Panc1 (cell line): Measurements from ENCODE around the gene GRK7. TPM values are rescaled to one million over a fixed set of nuclear protein-coding genes. Genes with fewer than 3 reads are reported as not detected.

Experiments used
- ATAC-seq: fragments of 200-7000 bp; cut with Tn5 transposase; 2 replicates; pipeline ENCODE4 v1.9.1; 2020; ENCODE audit warnings: mild to moderate bottlenecking, moderate library complexity
- BruUV-seq: library from RNA; stranded (reverse); fragments of 400-500 nt; replicated peaks from 2 replicates; lab custom pipeline; 2021; lab: Mats Ljungman, UMichigan
- CTCF ChIA-PET: fragments of 300-600 bp; sonication (Branson Sonifier 250); formaldehyde crosslinking; loops from one replicate; lab custom pipeline; 2022; ENCODE audit warnings: antibody characterized with exemption; lab: Charles Lee
- POLR2A ChIA-PET: fragments of 300-600 bp; sonication (Branson Sonifier 250); formaldehyde crosslinking; loops from one replicate; lab custom pipeline; 2022; ENCODE audit warnings: antibody characterized with exemption; lab: Charles Lee
- DNase-seq: peaks from one replicate; pipeline ENCODE4 v3.0.0-alpha.2; 2010; ENCODE audit warnings: low read depth, low spot score
- H3K27ac ChIP-seq: 2 replicates; pipeline ENCODE4 v1.5.1; 2011; ENCODE audit warnings: mild to moderate bottlenecking, low read length, inconsistent platforms
- H3K27me3 ChIP-seq: fragments of 200-500 bp; sonication (Bioruptor generic); 2 replicates; pipeline ENCODE4 v1.6.0; 2014; ENCODE audit warnings: low read length, inconsistent platforms; ENCODE audit not compliant: control insufficient read depth, insufficient read depth
- H3K36me3 ChIP-seq: fragments of 200-500 bp; sonication (Bioruptor generic); 2 replicates; pipeline ENCODE4 v1.5.1; 2014; ENCODE audit warnings: inconsistent platforms, mild to moderate bottlenecking, low read length, moderate library complexity; ENCODE audit not compliant: control insufficient read depth, insufficient read depth
- H3K4me1 ChIP-seq: 2 replicates; pipeline ENCODE4 v1.5.1; 2011; ENCODE audit warnings: inconsistent platforms, mild to moderate bottlenecking, low read length, moderate library complexity; ENCODE audit not compliant: control insufficient read depth, insufficient read depth
- H3K4me3 ChIP-seq, 2 experiments: 2 replicates each; pipeline ENCODE4 v1.5.1; 2011 to 2012; ENCODE audit warnings: low read depth in 2 of 2, low read length in 2 of 2, mild to moderate bottlenecking in 2 of 2, inconsistent platforms in 1 of 2, moderate library complexity in 1 of 2
- H3K9me3 ChIP-seq: fragments of 200-500 bp; sonication (Bioruptor generic); 2 replicates; pipeline ENCODE4 v1.5.1; 2014; ENCODE audit warnings: low read depth, mild to moderate bottlenecking, inconsistent platforms, low read length, moderate library complexity; ENCODE audit not compliant: control insufficient read depth, insufficient read depth
- POLR2AphosphoS5 ChIP-seq: IDR thresholded peaks from 2 replicates; pipeline ENCODE4 v1.6.1; 2012; ENCODE audit warnings: mild to moderate bottlenecking, low read depth, low read length, moderate library complexity
- SIN3A ChIP-seq: IDR thresholded peaks from 2 replicates; pipeline ENCODE4 v1.6.1; 2012; ENCODE audit warnings: low read depth, mild to moderate bottlenecking, low read length, moderate library complexity, borderline replicate concordance; ENCODE audit not compliant: insufficient read depth
- TCF7L2 ChIP-seq: IDR thresholded peaks from 2 replicates; pipeline ENCODE4 v1.6.1; 2011; ENCODE audit warnings: mild to moderate bottlenecking, low read depth, low read length, inconsistent platforms
- in situ Hi-C: cut with HindIII; loops from 2 replicates; pipeline ENCODE4 v1.10.0; 2016; ENCODE audit warnings: low sequenced_read_pairs, low pct_unique_long_range_greater_than_20kb
- intact Hi-C: fragments of 100-400 bp; cut with micrococcal nuclease; formaldehyde crosslinking; loops from one replicate; pipeline ENCODE4 v1.10.0; 2022; ENCODE audit not compliant: unreplicated experiment
- total RNA-seq: library from RNA; stranded (reverse); gene quantifications from one replicate; pipeline ENCODE4 v1.2.1, GENCODE V29; 2021; ENCODE audit not compliant: unreplicated experiment
- TF ChIP-seq, protein P1 (sequence below), 2 experiments: IDR thresholded peaks; 2 replicates each; pipeline ENCODE4 v1.6.1; 2011 to 2012; ENCODE audit warnings: low read depth in 2 of 2, control low read depth in 1 of 2, low read length in 1 of 2, mild to moderate bottlenecking in 1 of 2, moderate library complexity in 1 of 2; ENCODE audit not compliant: insufficient read depth in 1 of 2
- TF ChIP-seq, protein P2 (sequence below): fragments of 450-650 bp; IDR thresholded peaks from 2 replicates; pipeline ENCODE4 v1.5.1; 2017; ENCODE audit warnings: mild to moderate bottlenecking

GRK7 gene
- total RNA-seq, 1 experiment from 2014 or later, result 0.10 TPM

DNA sequence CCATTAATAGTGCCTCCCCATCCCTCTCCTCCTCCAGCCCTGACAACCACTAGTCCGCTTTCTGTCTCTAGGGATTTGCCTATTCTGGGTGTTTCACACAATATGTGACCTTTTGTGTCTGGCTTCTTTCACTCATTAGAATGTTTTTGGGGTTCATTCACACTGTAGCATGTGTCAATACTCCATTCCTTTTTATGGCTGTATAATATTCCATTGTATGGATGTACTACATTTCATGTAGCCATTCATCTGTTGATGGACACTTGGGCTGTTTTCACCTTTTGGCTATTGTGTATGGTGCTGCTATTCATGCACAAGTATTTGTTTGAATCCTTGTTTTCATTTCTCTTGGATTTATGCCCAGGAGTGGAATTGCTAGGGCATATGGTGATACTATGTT is 16.5 kb downstream of the GRK7 start:
- Histone ChIP-seq H3K4me1 (no peaks in the 10 kb centered on the region), H3K27ac (no peak overlapping the region), H3K36me3 (no peaks in the 10 kb centered on the region), H3K4me3 (no peak overlapping the region), H3K9me3 (no peaks in the 10 kb centered on the region), H3K27me3 (no peaks in the 10 kb centered on the region)
- in situ Hi-C loops, result no loop called here
- no TSS peak for BruUV-seq
- CTCF ChIA-PET, result no interaction called here
- intact Hi-C loops, result no loop called here
- TF ChIP-seq, protein P1, sequence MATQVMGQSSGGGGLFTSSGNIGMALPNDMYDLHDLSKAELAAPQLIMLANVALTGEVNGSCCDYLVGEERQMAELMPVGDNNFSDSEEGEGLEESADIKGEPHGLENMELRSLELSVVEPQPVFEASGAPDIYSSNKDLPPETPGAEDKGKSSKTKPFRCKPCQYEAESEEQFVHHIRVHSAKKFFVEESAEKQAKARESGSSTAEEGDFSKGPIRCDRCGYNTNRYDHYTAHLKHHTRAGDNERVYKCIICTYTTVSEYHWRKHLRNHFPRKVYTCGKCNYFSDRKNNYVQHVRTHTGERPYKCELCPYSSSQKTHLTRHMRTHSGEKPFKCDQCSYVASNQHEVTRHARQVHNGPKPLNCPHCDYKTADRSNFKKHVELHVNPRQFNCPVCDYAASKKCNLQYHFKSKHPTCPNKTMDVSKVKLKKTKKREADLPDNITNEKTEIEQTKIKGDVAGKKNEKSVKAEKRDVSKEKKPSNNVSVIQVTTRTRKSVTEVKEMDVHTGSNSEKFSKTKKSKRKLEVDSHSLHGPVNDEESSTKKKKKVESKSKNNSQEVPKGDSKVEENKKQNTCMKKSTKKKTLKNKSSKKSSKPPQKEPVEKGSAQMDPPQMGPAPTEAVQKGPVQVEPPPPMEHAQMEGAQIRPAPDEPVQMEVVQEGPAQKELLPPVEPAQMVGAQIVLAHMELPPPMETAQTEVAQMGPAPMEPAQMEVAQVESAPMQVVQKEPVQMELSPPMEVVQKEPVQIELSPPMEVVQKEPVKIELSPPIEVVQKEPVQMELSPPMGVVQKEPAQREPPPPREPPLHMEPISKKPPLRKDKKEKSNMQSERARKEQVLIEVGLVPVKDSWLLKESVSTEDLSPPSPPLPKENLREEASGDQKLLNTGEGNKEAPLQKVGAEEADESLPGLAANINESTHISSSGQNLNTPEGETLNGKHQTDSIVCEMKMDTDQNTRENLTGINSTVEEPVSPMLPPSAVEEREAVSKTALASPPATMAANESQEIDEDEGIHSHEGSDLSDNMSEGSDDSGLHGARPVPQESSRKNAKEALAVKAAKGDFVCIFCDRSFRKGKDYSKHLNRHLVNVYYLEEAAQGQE (IDR thresholded peaks at IDR 0.05; ENCODE audit: insufficient read depth in 1 of 2, low read depth in 2 of 2, low read length in 1 of 2), result no peak
- TF ChIP-seq, protein P2, sequence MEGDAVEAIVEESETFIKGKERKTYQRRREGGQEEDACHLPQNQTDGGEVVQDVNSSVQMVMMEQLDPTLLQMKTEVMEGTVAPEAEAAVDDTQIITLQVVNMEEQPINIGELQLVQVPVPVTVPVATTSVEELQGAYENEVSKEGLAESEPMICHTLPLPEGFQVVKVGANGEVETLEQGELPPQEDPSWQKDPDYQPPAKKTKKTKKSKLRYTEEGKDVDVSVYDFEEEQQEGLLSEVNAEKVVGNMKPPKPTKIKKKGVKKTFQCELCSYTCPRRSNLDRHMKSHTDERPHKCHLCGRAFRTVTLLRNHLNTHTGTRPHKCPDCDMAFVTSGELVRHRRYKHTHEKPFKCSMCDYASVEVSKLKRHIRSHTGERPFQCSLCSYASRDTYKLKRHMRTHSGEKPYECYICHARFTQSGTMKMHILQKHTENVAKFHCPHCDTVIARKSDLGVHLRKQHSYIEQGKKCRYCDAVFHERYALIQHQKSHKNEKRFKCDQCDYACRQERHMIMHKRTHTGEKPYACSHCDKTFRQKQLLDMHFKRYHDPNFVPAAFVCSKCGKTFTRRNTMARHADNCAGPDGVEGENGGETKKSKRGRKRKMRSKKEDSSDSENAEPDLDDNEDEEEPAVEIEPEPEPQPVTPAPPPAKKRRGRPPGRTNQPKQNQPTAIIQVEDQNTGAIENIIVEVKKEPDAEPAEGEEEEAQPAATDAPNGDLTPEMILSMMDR, result no peak
- no peak for TF ChIP-seq TCF7L2
- TF ChIP-seq SIN3A, result no peak
- no peak for TF ChIP-seq POLR2AphosphoS5
- ATAC-seq, result no peak
- DNase-seq, result no peak
- POLR2A ChIA-PET, result no interaction called here

DNA sequence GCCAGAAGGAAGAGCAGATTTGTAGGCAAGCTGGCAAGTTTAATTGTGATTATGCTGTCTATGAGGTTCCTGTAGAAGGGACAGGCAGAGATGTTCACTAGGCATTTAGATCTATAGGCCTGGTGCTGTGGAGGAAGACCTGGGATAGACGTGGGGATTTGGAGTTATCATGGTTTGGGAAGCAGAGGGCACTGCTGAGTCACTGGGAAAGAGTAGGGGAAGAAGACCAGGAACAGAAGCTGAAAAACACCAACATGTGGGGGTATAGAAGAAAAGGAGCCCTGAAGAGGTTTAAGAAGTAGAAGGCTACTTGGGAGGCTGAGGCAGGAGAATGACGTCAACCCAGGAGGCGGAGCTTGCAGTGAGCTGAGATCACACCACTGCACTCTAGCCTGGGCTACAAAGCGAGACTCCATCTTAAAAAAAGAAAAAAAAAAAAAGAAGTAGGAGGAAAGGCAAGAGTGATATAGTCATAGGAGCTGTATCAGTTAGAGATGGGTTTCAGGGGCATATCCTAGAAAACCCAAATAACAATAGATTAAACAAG is 19.3 kb downstream of the GRK7 start:
- intact Hi-C loops, result no loop called here

More for the DNA sequence above, 19.3 kb downstream of the GRK7 start:
- BruUV-seq, result no TSS peak
- no peaks in the 10 kb centered on the region for H3K9me3 ChIP-seq
- in situ Hi-C loops, result no loop called here
- no peak for DNase-seq
- ATAC-seq, result no peak
- POLR2A ChIA-PET, result no interaction called here
- CTCF ChIA-PET, result no interaction called here
- no peak overlapping the region for H3K4me3 ChIP-seq
- H3K4me1 ChIP-seq, result no peaks in the 10 kb centered on the region
- TF ChIP-seq SIN3A (no peak), TCF7L2 (no peak), POLR2AphosphoS5 (no peak)
- TF ChIP-seq, protein P1 (IDR thresholded peaks at IDR 0.05; ENCODE audit: insufficient read depth in 1 of 2, low read depth in 2 of 2, low read length in 1 of 2), result no peak
- TF ChIP-seq, protein P2, result no peak
- no peaks in the 10 kb centered on the region for H3K36me3 ChIP-seq
- no peaks in the 10 kb centered on the region for H3K27me3 ChIP-seq
- H3K27ac ChIP-seq, result no peak overlapping the region
